Endothelial cell of umbilical vein (primary cell): ENCODE data around the gene LAMB3. TPM values are rescaled to one million over a fixed set of nuclear protein-coding genes. Genes with fewer than 3 reads are reported as not detected.
"Not testable (repeated sequence)": the region's sequence is repeated elsewhere in the genome, so short reads cannot be mapped to it uniquely, and the experiment has no call there.

ENCODE experiments used
- Bru-seq: library from RNA; stranded (reverse); fragments of 400-500 nt; gene quantifications from one replicate; lab custom pipeline; 2021; lab: Mats Ljungman, UMichigan
- BruChase-seq, 2 experiments: library from RNA; stranded (reverse); fragments of 400-500 nt; gene quantifications; one replicate each; lab custom pipeline; 2021; lab: Mats Ljungman, UMichigan
- BruUV-seq: library from RNA; stranded (reverse); fragments of 400-500 nt; replicated peaks from 2 replicates; lab custom pipeline; 2021; lab: Mats Ljungman, UMichigan
- CTCF ChIA-PET: fragments of 300-600, 350-600 bp; sonication (Branson Sonifier 250); formaldehyde crosslinking; loops from one replicate; lab custom pipeline; 2021; ENCODE audit warnings: antibody characterized with exemption, inconsistent platforms; lab: Charles Lee
- POLR2A ChIA-PET: fragments of 300-600, 350-600 bp; sonication (Branson Sonifier 250); formaldehyde crosslinking; loops from one replicate; lab custom pipeline; 2021; ENCODE audit warnings: antibody characterized with exemption, inconsistent platforms; lab: Charles Lee
- DNase-seq: peaks from one replicate; pipeline ENCODE4 v3.0.0-alpha.2; 2011; ENCODE audit warnings: low read depth, low spot score
- FAIRE-seq: peaks from 2 replicates; lab custom pipeline; 2011; peaks lifted over from hg19 to GRCh38; lab: Jason Lieb, UNC
- H2AFZ ChIP-seq: 2 replicates; pipeline ENCODE4 v1.6.0; 2012; ENCODE audit warnings: low read depth, low read length, control low read depth, inconsistent platforms
- H3K27ac ChIP-seq: 2 replicates; pipeline ENCODE4 v1.5.1; 2011; ENCODE audit warnings: low read depth, mild to moderate bottlenecking, control low read depth, low read length, moderate library complexity; ENCODE audit not compliant: insufficient read depth
- H3K27me3 ChIP-seq, 2 experiments: 2 replicates each; pipeline versions ENCODE4 v1.6.0 to v1.6.1; 2011; ENCODE audit warnings: low read length in 2 of 2, mixed read lengths in 1 of 2; ENCODE audit not compliant: control insufficient read depth in 2 of 2, insufficient read depth in 2 of 2
- H3K36me3 ChIP-seq, 2 experiments: 2 replicates in 1 of 2; 3 replicates in 1 of 2; pipeline ENCODE4 v1.5.1; 2011; ENCODE audit warnings: low read length in 2 of 2, mild to moderate bottlenecking in 1 of 2, moderate library complexity in 1 of 2; ENCODE audit not compliant: control insufficient read depth in 2 of 2, insufficient read depth in 2 of 2; ENCODE audit errors: extremely low read depth in 1 of 2
- H3K4me1 ChIP-seq: 3 replicates; pipeline ENCODE4 v1.5.1; 2011; ENCODE audit warnings: mild to moderate bottlenecking, low read length; ENCODE audit not compliant: control insufficient read depth, insufficient read depth; ENCODE audit errors: extremely low read depth
- H3K4me2 ChIP-seq: 2 replicates; pipeline ENCODE4 v1.6.1; 2011; ENCODE audit warnings: low read length, control low read depth, mixed read lengths; ENCODE audit not compliant: insufficient read depth
- H3K4me3 ChIP-seq, 3 experiments: fragments of 200-600 bp in 1 of 3; sonication (generic), shearing (Covaris generic) in 1 of 3; replicated peaks in 1 of 3; 2 replicates each; pipeline ENCODE4 v1.5.1; 2011 to 2016; ENCODE audit warnings: control low read depth in 3 of 3, low read length in 3 of 3, mild to moderate bottlenecking in 2 of 3, inconsistent platforms in 1 of 3, low read depth in 1 of 3, moderate library complexity in 1 of 3; ENCODE audit not compliant: insufficient read depth in 1 of 3
- H3K79me2 ChIP-seq: 2 replicates; pipeline ENCODE4 v1.6.0; 2012; ENCODE audit warnings: low read length, inconsistent platforms; ENCODE audit not compliant: control insufficient read depth, insufficient read depth
- H3K9ac ChIP-seq: replicated peaks from 2 replicates; pipeline ENCODE3; 2011; ENCODE audit warnings: low read length, control low read depth; ENCODE audit not compliant: insufficient read depth; ENCODE audit errors: extremely low read depth
- H3K9me1 ChIP-seq: replicated peaks from 3 replicates; pipeline ENCODE4 v1.6.0; 2011; ENCODE audit warnings: mild to moderate bottlenecking, low read length; ENCODE audit not compliant: control insufficient read depth, insufficient read depth; ENCODE audit errors: extremely low read depth
- H3K9me3 ChIP-seq: replicated peaks from 2 replicates; pipeline ENCODE4 v1.5.1; 2012; ENCODE audit warnings: low read length, inconsistent platforms; ENCODE audit not compliant: control insufficient read depth, insufficient read depth
- H4K20me1 ChIP-seq: replicated peaks from 2 replicates; pipeline ENCODE3; 2011; ENCODE audit warnings: mild to moderate bottlenecking, low read length; ENCODE audit not compliant: control insufficient read depth, insufficient read depth; ENCODE audit errors: extremely low read depth
- EZH2 ChIP-seq: IDR thresholded peaks from 2 replicates; pipeline ENCODE4 v1.6.1; 2012; ENCODE audit warnings: borderline replicate concordance, low read depth, mild to moderate bottlenecking, moderate library complexity, low read length, inconsistent platforms; ENCODE audit not compliant: severe bottlenecking
- FOS ChIP-seq: IDR thresholded peaks from 2 replicates; pipeline ENCODE4 v1.6.1; 2011; ENCODE audit warnings: mild to moderate bottlenecking, low read length, moderate library complexity, borderline replicate concordance; ENCODE audit not compliant: insufficient read depth
- GATA2 ChIP-seq: IDR thresholded peaks from 2 replicates; pipeline ENCODE4 v1.7.0; 2011; ENCODE audit warnings: low read depth, mild to moderate bottlenecking, moderate library complexity, mixed read lengths, low read length; ENCODE audit not compliant: insufficient read length, insufficient read depth
- JUN ChIP-seq: IDR thresholded peaks from 2 replicates; pipeline ENCODE4 v1.6.1; 2011; ENCODE audit warnings: borderline replicate concordance, low read depth; ENCODE audit not compliant: insufficient read length, insufficient read depth
- POLR2A ChIP-seq: IDR thresholded peaks from 2 replicates; pipeline ENCODE4 v1.6.1; 2012; ENCODE audit warnings: low read depth, mild to moderate bottlenecking, control low read depth, low read length
- POLR2AphosphoS5 ChIP-seq: IDR thresholded peaks from 2 replicates; pipeline ENCODE4 v1.6.1; 2012; ENCODE audit warnings: low read depth, mild to moderate bottlenecking, control low read depth, low read length, moderate library complexity; ENCODE audit not compliant: insufficient read depth
- dilution Hi-C: fragments of 300-500 bp; cut with MboI; formaldehyde crosslinking; loops from one replicate; pipeline ENCODE4 v1.15.0; 2019; ENCODE audit warnings: low sequenced_read_pairs; ENCODE audit not compliant: extremely low pct_ligation_motif_present
- intact Hi-C: fragments of 100-400 bp; cut with micrococcal nuclease; formaldehyde crosslinking; loops from one replicate; pipeline ENCODE4 v1.10.0; 2022
- long read RNA-seq: library from polyadenylated mRNA; stranded (forward); transcript quantifications from one replicate; pipeline ENCODE4 v2.0.0, GENCODE V29; 2021
- polyA minus RNA-seq, 3 experiments: library from RNA; depleted of rRNA, polyadenylated mRNA; stranded (reverse); fragments of >200 nt; gene quantifications; 1 replicate in 1 of 3; 2 replicates in 2 of 3; pipeline ENCODE4 v1.2.3, GENCODE V29; 2011
- polyA plus RNA-seq, 4 experiments: library from polyadenylated mRNA; depleted of rRNA in 3 of 4; stranded (reverse) in 3 of 4; unstranded in 1 of 4; fragments of >200 nt; gene quantifications; 2 replicates each; pipeline versions ENCODE4 v1.2.1 to v1.2.3, GENCODE V29; 2011 to 2012; ENCODE audit warnings: missing spikeins in 1 of 4
- total RNA-seq: library from RNA; stranded (reverse); gene quantifications from 2 replicates; pipeline ENCODE4 v1.2.3, GENCODE V29; 2021
- TF ChIP-seq, protein P1 (sequence below): IDR thresholded peaks from 2 replicates; pipeline ENCODE4 v1.6.1; 2011; ENCODE audit not compliant: insufficient read depth, insufficient read length
- TF ChIP-seq, protein P2 (sequence below), 2 donors: IDR thresholded peaks; 1 replicate in 1 of 2; 2 replicates in 1 of 2; pipeline ENCODE4 v1.5.1; 2011; ENCODE audit warnings: low read length in 2 of 2, mild to moderate bottlenecking in 2 of 2, moderate library complexity in 2 of 2, control low read depth in 1 of 2, inconsistent platforms in 1 of 2, low read depth in 1 of 2; ENCODE audit not compliant: insufficient read depth in 1 of 2; ENCODE audit errors: extremely low read depth in 1 of 2

Gene LAMB3
- total RNA-seq (0.72 and 3.1 TPM in 2 replicates), polyA plus RNA-seq (1.3 and 2.6 TPM in 2 replicates), polyA minus RNA-seq (2.5 and 2.7 TPM in 2 replicates), Bru-seq, nascent RNA (percentile 33 among the genes with signal in this experiment), BruChase-seq, experiment 1, labeled RNA remaining after a 6-hour chase (percentile 35 among the genes with signal in this experiment), BruChase-seq, experiment 2, labeled RNA remaining after a 2-hour chase (percentile 33 among the genes with signal in this experiment)
- polyA plus RNA-seq (2011; cell fraction: cytosol; rRNA removed): 2.2 and 2.7 TPM in 2 replicates
- 4.4 and 7.0 TPM in 2 replicates for polyA plus RNA-seq (2011; cell fraction: nucleus; rRNA removed)
- 6.0 and 9.7 TPM in 2 replicates for polyA plus RNA-seq (2012)
- 52.4 TPM for polyA minus RNA-seq (2011; cell fraction: cytosol; rRNA and poly(A)+ RNA removed)
- polyA minus RNA-seq (2011; cell fraction: nucleus; rRNA and poly(A)+ RNA removed): 2.8 and 3.2 TPM in 2 replicates
- long read RNA-seq, full-length matches to known transcripts: 2 of 4 reads
- long read RNA-seq, partial matches to known transcripts: 0 of 4 reads
- long read RNA-seq, other reads (novel, unspliced or antisense): 2 of 4 reads

DNA sequence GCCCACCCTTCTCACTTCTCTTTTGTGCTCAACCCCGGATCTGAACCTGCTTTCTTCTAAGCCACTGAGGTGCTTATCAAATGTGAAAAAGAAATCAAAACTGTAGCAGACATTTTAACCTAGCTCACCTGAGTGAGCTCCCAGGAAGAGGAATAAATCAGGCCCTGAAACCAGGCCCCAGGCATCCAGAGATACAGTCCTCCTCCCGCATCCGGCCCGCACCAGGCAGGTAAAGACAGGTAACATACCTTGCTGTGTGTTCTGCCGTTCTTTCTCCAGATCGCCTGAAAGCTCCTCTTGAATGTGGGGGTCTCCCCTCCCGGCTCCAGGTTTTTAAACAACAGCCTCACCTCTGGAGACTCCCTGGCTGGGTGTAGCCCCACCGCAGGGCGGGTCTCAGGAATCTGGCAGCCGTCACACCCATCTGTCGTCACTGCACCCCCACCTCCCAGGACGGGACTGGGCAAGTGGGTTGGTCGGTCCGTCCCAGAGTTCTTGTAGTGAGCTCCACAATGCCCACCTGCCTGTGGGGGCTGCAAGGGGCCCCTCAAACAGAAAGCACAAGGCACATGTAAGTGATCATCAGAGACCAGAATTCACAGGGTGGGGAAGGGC, at the start of gene LAMB3:
Gene LAMB3 (minus strand): TSS at position 305 of the 615 bp plus-strand sequence. CDS start 1,481 bp downstream, outside the sequence.
- DNase-seq (no peak), FAIRE-seq (no peak)
- peak within 1 kb of the TSS; percentile 60 for H3K27ac ChIP-seq
- dilution Hi-C loops (no loop called here), intact Hi-C loops (no loop called here)
- H3K4me2 ChIP-seq: no peak within 1 kb of the TSS
- H3K9me3 ChIP-seq: no peaks in the 10 kb centered on the region
- no peak for TF ChIP-seq EZH2
- no peak for TF ChIP-seq FOS
- no peak for TF ChIP-seq JUN
- no peak for TF ChIP-seq GATA2
- TF ChIP-seq, protein P1, sequence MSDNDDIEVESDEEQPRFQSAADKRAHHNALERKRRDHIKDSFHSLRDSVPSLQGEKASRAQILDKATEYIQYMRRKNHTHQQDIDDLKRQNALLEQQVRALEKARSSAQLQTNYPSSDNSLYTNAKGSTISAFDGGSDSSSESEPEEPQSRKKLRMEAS: no peak
- TF ChIP-seq POLR2AphosphoS5: no peak
- TF ChIP-seq, protein P2, sequence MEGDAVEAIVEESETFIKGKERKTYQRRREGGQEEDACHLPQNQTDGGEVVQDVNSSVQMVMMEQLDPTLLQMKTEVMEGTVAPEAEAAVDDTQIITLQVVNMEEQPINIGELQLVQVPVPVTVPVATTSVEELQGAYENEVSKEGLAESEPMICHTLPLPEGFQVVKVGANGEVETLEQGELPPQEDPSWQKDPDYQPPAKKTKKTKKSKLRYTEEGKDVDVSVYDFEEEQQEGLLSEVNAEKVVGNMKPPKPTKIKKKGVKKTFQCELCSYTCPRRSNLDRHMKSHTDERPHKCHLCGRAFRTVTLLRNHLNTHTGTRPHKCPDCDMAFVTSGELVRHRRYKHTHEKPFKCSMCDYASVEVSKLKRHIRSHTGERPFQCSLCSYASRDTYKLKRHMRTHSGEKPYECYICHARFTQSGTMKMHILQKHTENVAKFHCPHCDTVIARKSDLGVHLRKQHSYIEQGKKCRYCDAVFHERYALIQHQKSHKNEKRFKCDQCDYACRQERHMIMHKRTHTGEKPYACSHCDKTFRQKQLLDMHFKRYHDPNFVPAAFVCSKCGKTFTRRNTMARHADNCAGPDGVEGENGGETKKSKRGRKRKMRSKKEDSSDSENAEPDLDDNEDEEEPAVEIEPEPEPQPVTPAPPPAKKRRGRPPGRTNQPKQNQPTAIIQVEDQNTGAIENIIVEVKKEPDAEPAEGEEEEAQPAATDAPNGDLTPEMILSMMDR (IDR thresholded peaks at IDR 0.05; ENCODE audit: extremely low read depth in 1 of 2, insufficient read depth in 1 of 2, low read depth in 1 of 2, low read length in 2 of 2): no peak
- TF ChIP-seq POLR2A: no peak
- peaks cover 27% of the 10 kb centered on the region for H3K4me1 ChIP-seq
- H3K36me3 ChIP-seq: no peaks in the 10 kb centered on the region
- H4K20me1 ChIP-seq: no peaks in the 10 kb centered on the region
- no peaks in the 10 kb centered on the region for H3K79me2 ChIP-seq
- H2AFZ ChIP-seq: peak within 1 kb of the TSS; percentile 53
- no peaks in the 10 kb centered on the region for H3K9me1 ChIP-seq
- H3K4me3 ChIP-seq: no peak within 1 kb of the TSS
- H3K9ac ChIP-seq: no peak within 1 kb of the TSS
- ChIA-PET POLR2A (interaction anchor here (1.5 kb wide), 1 partner anchor 23 kb away, joined by 4 read pairs; the partner anchor contains the start of gene G0S2), CTCF (interaction anchor here (0.8 to 1.7 kb wide), 10 partner anchors 9 to 83 kb away, joined by 3 to 6 read pairs (median 4); partner anchors contain the start of gene G0S2)
- no peaks in the 10 kb centered on the region for H3K27me3 ChIP-seq
- BruUV-seq: no TSS peak

DNA sequence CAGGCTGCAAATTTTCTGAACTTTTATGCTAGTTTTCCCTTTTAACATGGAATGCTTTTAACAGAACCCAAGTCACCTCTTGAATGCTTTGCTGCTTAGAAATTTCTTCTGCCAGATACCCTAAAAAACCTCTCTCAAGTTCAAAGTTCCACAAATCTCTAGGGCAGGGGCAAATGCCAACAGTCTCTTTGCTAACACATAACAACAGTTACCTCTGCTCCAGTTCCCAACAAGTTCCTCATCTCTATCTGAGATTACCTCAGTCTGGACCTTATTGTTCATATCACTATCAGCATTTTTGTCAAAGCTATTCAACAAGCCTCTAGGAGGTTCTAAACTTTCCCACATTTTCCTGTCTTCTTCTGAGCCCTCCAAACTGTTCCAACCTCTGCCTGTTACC, 48.5 kb upstream of the LAMB3 start:
- H3K4me3 ChIP-seq, intact Hi-C loops, H3K4me2 ChIP-seq, DNase-seq, CTCF ChIA-PET, BruUV-seq, H2AFZ ChIP-seq, H3K9ac ChIP-seq, H3K27me3 ChIP-seq, dilution Hi-C loops, H3K9me3 ChIP-seq, H3K27ac ChIP-seq, H3K4me1 ChIP-seq, H3K79me2 ChIP-seq, H3K36me3 ChIP-seq, FAIRE-seq, H3K9me1 ChIP-seq, POLR2A ChIA-PET, H4K20me1 ChIP-seq: not testable (repeated sequence)
